Stimulated activated CD4-positive, alpha-beta T cell treated with anti-CD3 and anti-CD28 coated beads, Interleukin-1b, Interleukin-23, amount 100 ng/mL, for 48 hours (primary cell): ENCODE data around the gene PTPRC.
"Not testable (repeated sequence)": the region's sequence is repeated elsewhere in the genome, so short reads cannot be mapped to it uniquely, and the experiment has no call there.

Source experiments
- DNase-seq: peaks from one replicate; pipeline ENCODE4 v3.0.0-alpha.2; 2020

PTPRC gene, protein sequence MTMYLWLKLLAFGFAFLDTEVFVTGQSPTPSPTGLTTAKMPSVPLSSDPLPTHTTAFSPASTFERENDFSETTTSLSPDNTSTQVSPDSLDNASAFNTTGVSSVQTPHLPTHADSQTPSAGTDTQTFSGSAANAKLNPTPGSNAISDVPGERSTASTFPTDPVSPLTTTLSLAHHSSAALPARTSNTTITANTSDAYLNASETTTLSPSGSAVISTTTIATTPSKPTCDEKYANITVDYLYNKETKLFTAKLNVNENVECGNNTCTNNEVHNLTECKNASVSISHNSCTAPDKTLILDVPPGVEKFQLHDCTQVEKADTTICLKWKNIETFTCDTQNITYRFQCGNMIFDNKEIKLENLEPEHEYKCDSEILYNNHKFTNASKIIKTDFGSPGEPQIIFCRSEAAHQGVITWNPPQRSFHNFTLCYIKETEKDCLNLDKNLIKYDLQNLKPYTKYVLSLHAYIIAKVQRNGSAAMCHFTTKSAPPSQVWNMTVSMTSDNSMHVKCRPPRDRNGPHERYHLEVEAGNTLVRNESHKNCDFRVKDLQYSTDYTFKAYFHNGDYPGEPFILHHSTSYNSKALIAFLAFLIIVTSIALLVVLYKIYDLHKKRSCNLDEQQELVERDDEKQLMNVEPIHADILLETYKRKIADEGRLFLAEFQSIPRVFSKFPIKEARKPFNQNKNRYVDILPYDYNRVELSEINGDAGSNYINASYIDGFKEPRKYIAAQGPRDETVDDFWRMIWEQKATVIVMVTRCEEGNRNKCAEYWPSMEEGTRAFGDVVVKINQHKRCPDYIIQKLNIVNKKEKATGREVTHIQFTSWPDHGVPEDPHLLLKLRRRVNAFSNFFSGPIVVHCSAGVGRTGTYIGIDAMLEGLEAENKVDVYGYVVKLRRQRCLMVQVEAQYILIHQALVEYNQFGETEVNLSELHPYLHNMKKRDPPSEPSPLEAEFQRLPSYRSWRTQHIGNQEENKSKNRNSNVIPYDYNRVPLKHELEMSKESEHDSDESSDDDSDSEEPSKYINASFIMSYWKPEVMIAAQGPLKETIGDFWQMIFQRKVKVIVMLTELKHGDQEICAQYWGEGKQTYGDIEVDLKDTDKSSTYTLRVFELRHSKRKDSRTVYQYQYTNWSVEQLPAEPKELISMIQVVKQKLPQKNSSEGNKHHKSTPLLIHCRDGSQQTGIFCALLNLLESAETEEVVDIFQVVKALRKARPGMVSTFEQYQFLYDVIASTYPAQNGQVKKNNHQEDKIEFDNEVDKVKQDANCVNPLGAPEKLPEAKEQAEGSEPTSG (N-terminal part only)

DNA sequence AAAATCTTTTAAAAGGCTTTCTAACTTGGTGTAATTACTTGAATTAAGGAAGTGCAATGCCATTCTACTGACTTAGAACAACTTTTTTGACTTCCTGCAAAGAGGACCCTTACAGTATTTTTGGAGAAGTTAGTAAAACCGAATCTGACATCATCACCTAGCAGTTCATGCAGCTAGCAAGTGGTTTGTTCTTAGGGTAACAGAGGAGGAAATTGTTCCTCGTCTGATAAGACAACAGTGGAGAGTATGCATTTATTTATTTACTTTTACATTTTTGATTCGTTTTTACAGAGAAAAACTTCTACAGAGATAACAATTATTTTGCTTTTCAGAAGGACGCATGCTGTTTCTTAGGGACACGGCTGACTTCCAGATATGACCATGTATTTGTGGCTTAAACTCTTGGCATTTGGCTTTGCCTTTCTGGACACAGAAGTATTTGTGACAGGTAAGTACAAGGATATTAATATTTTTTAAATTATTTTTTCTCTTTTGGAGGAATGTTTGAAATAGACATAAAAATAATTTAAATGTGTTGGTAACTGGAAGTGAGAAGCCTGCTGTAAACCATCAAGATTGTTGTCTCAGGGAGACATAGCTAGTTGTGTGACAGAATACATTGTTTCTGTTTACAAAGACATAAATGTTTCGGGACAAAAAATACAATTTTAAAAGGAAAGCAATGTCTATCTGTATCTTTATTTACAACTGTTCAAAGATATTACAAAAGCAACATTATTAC lies at the start of gene PTPRC:
PTPRC (plus strand) TSS at position 147 of the 742 bp plus-strand sequence; CDS start at position 376, 229 bp downstream.
- no peak for DNase-seq

DNA sequence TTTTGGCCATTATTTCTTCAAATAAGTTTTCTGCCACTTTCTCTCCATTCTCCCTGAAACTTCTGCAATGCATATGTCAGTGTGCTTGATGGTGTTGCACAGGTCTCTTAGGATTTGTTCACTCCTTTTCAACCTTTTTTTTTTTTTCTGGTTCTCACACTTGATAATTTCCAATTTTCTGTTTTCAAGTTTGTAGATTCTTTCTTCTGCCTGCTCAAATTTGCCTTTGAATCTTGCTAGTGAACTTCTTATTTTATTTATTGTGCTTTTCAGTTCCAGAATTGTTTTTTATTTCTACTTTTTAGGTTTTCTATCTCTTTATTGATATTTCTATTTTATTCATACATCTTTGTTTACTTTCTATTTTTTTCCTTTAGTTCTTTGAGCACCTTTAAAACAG lies 48.4 kb upstream of the PTPRC start:
- DNase-seq = no peak

DNA sequence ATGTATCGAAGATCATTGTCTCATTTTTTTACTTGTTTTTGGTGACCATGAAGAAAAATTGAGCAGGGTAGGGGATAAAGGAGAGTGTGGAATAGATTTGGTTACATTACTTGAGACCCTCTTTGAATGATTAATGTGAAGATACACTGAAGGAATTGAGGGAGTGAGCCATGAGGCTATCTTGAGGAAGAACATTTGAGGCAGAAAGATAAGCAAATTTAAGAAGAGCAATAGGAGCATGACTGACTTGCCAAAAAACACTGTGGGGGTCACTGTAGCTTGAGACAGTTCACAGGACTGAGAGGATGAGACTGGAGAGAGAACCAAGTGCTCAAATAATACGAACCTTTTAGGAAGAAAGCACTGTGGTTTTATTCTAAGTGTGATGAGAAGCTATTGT lies 43.1 kb upstream of the PTPRC start:
- no peak for DNase-seq

DNA sequence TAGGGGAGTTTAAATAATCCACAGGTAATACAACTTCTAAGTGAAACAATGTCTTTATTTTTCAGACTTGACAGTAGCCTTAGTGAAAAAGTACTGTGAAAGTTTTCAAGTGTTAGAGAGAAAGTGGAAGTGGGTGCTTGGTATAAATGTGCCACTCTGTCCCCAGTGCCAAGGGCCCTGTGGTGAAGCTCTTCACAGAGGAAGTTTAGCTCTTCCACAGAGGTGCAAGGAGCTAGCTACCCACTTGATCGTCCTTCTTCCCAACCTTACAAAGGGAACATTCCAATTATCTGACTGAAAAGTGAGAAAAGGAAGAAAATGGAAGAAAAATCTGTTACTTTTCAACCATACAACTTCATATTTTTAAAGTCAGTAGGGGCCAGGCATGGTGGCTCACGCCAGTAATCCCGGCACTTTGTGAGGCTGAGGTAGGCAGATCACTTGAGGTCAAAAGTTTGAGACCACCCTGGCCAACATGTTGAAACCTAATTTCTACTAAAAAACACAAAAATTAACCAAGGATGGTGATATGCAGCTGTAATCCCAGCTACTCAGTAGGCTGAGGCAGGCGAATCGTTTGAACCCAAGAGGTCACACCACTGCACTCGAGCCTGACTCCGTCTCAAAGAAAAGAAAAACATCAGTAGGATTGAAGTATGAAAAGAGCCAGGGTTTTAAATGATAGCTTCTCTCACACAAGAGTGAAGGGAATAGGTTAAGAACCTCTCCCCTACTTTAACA lies 41.0 kb upstream of the PTPRC start:
- no peak for DNase-seq

DNA sequence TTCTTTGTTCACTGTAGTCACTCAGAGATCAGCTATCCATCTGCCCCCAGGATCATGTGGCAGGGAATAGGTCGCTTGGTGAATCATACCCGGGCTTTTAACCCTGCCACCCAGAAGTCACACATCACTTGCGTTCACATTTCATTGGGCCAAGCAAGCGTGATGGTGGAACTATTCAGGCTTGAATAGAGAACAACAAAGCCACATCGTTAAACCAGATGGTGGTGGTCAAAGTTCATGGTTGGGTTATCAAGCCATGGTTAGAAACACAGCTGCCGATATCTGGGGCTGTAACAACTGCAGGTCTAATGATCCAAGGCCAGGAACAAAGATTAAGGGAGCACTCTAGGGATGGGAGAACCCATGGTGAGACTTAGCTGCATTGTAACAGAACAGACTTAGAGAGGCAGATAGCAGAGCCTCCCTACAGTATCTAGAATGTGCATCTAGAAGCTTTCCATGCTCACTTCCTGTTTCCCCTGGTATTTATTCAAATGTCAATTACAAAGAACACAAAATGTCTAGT lies 40.0 kb upstream of the PTPRC start:
- no peak for DNase-seq

DNA sequence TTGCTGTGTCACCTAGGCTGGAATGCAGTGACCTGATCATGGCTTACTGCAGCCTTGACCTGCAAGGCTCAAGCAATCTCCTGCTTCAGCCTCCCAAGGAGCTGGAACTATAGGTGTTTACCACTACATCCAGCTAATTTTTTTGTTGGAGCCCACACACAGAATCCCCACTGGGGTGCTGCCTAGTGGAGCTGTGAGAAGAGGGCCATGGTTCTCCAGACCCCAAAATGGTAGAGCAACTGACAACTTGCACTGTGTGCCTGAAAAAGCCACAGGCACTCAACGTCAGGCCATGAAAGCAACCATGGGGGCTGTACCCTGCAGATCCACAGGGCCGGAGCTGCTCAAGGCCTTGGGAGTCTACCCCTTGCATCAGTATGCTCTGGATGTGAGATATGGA lies 39.1 kb upstream of the PTPRC start:
- no peak for DNase-seq

DNA sequence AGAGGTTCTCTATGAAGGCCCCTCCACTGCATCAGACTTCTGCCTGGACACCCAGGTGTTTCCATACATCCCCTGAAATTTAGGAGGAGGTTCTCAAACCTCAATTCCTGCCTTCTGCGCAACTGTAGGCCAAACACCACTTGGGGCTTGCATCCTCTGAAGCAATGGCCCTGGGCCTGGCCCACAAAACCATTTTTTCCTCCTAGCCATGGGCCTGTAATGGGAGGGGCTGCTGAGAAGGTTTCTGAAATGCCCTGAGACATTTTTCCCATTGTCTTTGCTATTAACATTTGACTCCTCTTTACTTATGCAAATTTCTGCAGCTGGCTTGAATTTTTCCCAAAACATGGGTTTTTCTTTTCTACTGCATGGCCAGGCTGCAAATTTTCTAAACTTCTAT lies 37.9 kb upstream of the PTPRC start:
- DNase-seq = no peak

DNA sequence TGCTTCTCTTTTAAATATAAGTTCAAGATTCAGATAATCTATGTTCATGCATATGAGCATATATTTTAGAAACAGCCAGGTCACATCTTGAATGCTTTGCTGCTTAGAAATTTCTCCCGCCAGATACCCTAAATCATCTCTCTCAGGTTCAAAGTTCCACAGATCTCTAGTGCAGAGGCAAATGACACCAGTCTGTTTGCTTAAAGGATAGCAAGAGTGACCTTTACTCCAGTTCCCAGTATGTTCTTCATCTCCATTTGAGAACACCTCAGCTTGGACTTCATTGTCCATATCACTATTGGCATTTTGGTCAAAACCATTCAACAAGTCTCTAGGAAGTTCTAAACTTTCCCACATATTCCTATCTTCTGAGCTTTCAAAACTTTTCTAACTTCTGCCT lies 37.5 kb upstream of the PTPRC start:
- not testable (repeated sequence) for DNase-seq

DNA sequence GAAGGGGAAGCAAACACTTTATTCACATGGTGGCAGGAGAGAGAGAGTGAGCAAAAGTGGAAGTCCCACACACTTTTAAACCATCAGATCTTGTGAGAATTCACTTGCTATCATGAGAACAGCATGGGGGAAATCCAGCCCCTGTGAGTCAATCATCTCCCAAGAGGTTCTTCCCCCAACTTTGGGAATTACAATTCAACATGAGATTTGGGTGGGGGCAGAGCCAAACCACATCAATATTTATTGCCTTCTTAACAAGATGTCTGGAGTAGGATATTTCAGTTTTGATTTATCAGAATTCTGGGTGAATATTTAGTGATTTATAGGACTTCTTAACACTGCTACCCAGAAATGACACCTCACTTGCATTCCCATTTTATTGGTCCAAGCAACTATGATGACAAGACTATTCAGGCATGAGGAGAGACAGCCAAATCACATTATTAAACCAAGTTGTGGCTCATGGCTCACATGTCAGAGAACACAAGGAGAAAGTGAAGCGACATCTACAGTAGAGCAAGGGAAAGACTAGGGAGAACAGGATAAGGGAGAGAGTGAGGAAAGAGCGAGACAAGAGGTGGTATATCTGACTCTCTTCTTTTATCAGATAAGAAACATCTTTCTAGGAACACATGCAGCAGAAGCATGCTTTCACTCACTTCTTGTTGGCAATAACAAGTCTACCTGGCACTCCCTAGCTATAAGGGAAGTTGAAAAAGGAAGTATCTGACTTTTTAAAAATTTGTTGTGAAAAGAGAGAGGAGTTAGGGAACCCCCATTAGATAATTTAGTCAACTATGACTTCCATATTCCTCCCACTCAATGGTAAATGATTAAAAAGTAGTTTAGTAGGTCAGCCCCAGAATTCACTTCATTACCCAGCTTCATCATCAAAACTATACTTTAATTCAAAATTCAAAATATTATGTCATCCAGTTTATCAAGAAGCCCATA lies 36.6 kb upstream of the PTPRC start:
- peak; percentile 58 for DNase-seq

DNA sequence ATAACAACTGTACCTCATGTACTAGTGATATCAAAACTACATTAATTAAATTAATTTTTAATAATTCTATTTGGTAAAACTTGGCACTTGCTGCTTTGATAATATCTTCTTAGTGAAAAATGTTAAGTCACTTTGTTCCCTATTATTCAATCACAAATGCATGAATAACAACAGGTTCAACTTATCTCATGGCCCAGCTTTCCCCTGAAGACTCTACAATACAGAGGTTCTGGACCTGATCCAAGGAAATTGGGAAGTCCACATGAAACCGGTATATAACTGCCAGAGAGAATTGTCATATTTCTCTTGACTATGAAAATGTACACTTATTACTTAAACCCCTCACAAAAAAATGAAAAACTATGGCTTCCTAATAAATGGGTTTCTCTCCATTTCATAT lies 33.9 kb upstream of the PTPRC start:
- DNase-seq = no peak

DNA sequence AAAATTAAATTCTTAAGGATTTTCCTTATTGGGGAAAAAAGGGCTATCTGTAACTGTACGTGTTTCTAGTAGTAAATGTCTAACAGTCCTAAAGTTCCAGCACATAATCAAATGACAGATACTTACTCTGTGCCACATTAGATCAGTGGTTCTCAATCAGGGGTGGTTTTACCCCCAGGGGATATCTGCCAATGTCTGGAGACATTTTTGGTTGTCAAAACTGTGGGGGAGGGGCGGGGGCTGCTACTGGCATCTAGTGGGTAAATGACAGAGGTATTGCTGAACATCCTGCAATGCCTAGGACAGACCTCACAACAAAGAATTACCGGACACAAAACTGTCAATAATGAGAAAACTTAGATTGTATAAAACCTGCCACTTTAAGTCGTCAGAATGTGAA lies 33.4 kb upstream of the PTPRC start:
- DNase-seq = no peak

DNA sequence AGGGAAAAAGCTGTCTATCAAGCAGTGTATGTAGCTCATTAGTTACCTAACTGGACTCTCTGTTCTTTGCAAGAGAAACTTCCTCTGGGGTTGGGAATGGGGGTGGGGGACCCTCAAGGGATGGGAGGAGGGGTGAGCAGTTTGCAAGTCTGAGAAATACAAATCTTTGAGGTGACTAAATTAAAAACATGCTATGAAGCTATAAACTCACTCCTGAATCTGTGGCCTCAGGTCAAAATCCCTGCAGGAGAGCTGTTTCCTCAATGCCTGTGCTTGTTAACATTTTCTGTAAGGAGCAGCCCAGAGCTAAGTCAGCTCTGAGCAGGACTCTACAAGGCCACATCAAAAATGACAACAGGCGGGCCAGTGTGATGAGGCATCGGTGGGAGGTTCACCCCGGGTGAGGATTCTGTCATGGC lies 32.8 kb upstream of the PTPRC start:
- DNase-seq = no peak

DNA sequence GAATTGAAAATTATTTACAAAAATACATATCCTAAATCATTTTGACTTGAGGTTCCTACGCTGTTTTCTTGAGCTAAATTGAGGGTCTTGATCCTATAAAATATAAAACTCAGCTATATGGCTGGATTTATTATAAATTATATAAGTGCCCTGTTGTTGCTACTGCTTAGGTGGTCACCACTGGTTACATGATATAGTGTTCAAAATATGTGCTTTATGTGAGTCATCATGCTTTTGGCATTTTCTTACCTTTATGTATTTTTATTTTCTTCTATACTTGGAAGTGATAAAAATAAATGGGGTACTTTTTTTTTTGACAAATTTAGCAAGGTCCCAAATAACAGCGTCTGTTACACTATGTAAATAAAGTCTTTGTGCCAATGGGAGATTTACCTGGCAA lies 31.1 kb upstream of the PTPRC start:
- no peak for DNase-seq

DNA sequence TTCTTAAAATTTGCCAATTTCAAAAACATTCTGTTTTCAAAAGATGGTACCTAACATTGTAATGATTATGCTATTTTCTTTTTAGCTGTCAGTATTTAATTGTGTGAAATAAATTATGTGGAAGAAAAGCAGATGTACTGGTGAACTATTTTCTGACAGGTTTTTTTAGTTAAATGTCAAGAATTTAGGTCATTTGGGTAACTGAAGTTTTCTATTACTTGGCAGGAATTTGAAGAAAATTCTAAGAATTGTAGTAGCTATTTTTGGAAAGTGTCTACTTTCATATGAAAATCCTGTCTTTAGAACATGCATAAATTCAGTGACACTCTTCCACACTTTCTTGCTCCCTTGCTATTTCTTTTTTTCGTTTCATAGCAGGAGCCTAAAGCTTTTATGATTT lies 28.5 kb upstream of the PTPRC start:
- no peak for DNase-seq

DNA sequence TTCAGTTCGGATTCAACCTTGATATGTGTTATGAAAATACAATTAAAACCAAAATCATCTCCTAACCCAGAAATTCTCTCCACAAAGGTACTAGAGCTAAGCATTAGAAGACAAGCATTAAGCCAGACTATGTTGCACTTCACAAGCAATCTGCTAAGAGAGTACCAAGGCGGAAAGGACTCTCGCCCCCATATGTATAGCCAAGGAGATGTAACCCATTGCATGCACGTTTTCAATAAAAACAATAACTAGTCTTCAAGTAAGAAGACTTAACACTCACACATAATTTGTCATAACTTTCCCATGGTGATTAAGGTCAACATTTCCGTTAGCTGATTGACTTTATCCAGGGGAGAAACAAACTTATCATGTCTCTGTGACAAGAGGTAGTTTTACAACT lies 27.6 kb upstream of the PTPRC start:
- DNase-seq = no peak

DNA sequence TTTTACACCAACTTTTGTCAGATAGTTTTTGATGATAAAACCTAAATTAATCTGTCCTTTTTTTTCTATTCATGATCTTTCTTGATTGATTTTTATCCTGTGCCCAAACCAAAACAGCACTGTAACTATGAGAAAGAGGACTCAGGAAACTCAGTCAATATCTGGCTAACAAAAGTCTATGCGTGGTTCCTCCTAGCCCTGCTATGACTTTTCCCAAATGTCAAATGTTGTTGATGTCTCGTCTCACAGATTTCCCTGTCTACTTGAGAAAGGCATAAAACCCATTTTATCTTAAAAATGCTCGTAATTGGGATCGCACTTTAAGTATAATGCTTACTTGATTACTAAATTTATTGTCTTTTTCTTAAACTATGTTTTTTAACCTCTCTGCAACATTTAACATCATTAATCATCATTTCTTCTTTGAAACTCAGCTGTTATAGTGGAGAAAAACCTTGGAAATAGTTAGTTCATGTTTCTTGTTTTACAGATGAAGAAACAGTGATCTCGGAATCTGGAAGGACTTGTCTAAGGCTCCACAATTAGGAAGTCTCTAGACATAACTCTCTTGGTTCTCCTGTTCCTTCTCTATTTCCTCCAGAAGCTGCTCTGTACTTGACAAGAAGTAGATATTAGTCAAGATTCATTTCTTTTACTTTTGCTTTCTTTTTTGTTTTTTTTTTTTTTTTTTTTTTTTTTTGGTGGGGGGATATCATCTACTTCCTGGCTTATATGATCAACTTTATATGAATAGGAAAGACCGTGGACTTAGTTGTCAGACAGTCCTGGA lies 26.2 kb upstream of the PTPRC start:
- no peak for DNase-seq

DNA sequence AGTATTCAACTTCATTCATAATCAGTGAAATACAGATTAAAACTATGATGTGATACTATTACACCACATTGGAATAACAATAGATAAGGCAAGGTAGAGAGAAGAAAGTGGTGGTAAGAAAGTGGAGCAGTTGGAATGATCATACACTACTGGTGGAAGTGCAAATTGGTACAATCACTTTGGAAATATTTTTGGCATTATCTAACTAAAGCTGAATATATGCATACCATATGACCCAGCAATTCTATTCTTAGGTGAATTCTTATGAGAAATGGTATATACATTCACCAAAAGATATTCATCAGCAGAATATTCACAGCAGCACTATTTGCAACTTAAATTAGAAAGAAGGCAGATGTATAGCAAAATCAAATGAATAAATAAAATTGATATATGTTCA lies 21.4 kb upstream of the PTPRC start:
- no peak for DNase-seq

DNA sequence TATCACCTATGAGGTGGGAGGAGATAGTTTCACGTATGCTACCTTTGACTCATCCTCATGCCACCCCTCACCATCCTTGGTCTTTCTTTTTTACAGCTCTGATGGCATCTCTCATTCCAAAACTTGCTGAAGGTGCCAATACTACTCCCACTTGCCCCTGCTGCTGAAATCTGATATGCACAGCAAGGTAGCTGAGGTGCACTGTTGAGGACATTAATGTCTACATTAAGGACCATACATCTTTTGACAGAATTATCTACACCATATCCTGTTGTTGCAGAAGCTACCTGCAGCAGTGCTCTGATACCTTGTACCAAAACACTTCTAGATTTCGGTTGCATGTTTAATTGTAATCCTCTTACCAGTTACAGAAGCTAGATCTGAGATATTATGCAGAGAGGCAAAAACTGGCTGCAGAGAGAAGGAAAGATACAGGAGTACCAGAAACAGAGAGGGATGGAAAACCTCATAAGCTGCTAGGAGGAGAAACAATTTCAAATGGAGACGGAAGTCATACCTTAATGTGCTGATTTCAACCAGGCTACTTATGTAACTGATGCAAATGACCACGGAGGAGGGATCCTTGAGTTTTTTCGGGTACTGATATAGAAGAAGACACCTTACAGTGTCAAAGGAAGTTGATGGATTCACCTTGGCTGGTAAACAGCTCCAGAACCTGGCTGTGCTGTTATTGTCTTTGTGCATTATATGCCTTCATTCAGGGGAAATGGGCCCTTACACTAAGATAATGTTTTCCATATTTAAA lies 19.3 kb upstream of the PTPRC start:
- peak; percentile 46 for DNase-seq

DNA sequence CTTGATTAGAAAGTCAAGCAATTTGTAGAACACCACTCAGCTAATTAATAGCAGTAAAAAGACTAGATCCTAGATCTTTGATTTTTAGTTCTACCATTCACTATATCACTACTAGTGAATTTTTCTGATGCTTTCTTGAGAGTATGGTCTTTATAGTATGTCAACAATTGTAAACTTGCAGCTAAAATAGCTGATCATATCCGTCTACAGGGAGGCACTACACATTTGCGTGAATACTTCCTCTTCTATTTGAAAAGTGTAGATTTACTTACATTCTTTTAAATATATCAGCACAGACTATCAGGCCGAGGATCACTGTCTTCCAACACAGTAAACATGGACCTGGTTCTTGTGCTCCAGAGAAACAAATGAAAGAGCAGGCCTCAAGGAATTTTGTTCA lies 18.6 kb upstream of the PTPRC start:
- DNase-seq = no peak
